Choroid plexus epithelial cell (primary cell): ENCODE results near the gene DHRS1.

Experiments used
- DNase-seq: peaks from one replicate; pipeline ENCODE4 v3.0.0-alpha.2; 2010; ENCODE audit warnings: low read depth
- H3K4me3 ChIP-seq: 2 replicates; pipeline ENCODE4 v1.5.1; 2011; ENCODE audit warnings: low read depth, mild to moderate bottlenecking, control low read depth, low read length, moderate library complexity
- CTCF ChIP-seq: conservative IDR thresholded peaks from 2 replicates; pipeline ENCODE4 v1.5.1; 2011; ENCODE audit warnings: low read depth, mild to moderate bottlenecking, control low read depth, inconsistent platforms, low read length, moderate library complexity

DHRS1 gene

GRCh38 chr14:24297190-24297964 is 2.2 kb downstream of the DHRS1 start:
- peak; percentile 65 for TF ChIP-seq CTCF
- no peak overlapping the region for H3K4me3 ChIP-seq
- DNase-seq, result peak; percentile 58

GRCh38 chr14:24296341-24297157 is 3.0 kb downstream of the DHRS1 start:
- no peak overlapping the region for H3K4me3 ChIP-seq
- peak; percentile 90 for TF ChIP-seq CTCF
- DNase-seq, result peak; percentile 95

- no peak for TF ChIP-seq CTCF
- DNase-seq, result no peak
- no peak overlapping the region for H3K4me3 ChIP-seq
Observed at GRCh38 chr14:24293525-24293924, 6.1 kb downstream of the DHRS1 start.

- no peak overlapping the region for H3K4me3 ChIP-seq
- DNase-seq, result no peak
- no peak for TF ChIP-seq CTCF
Observed at GRCh38 chr14:24292118-24292807, 7.3 kb downstream of the DHRS1 start.

- no peak for TF ChIP-seq CTCF
- DNase-seq, result no peak
- H3K4me3 ChIP-seq, result no peak overlapping the region
Observed at GRCh38 chr14:24291446-24292117, 8.0 kb downstream of the DHRS1 start.

- no peak for DNase-seq
- TF ChIP-seq CTCF, result no peak
- H3K4me3 ChIP-seq, result no peak overlapping the region
Observed at GRCh38 chr14:24290746-24291145, 8.8 kb downstream of the DHRS1 start.
